ENCODE data around the gene SMIM12.

DNA sequence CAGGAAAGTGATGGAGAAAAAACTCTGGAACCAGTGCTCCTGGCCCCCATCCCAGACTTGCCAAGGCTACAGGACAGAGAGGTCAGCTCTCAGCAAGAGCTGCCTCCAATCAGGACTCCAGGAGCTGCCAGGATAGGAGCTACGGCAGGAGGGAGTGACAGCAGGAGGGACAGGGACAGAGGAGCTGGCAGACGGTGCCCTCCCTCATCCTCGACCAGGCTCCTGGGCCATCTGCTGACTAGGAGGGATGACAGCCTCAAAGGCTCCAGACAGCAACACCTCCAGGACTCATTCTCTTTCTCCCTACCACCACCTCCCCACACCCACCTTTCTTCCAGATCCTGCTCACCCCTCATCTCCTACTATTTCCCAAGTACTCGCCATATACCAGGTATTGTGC lies 47.2 kb upstream of the SMIM12 start:
- no peak for TF ChIP-seq CTCF (IDR thresholded peaks at IDR 0.05)
- TF ChIP-seq POLR2A (IDR thresholded peaks at IDR 0.05), result no peak
- TF ChIP-seq POLR2AphosphoS5 (IDR thresholded peaks at IDR 0.05), result no peak
- TF ChIP-seq EP300 (IDR thresholded peaks at IDR 0.05), result no peak
